HepG2 (cell line): ENCODE data around the gene RPGRIP1. TPM values are rescaled to one million over a fixed set of nuclear protein-coding genes. Genes with fewer than 3 reads are reported as not detected.

Experiments used
- ASH2L ChIP-seq: fragments of 300-600, 200-600 bp; sonication (generic); IDR thresholded peaks from 2 replicates; pipeline ENCODE4 v1.7.0; 2017; ENCODE audit warnings: low read depth, mild to moderate bottlenecking, moderate library complexity, mixed read lengths, low read length; ENCODE audit not compliant: insufficient read length
- CCDC6 ChIP-seq: sonication (generic); formaldehyde crosslinking; IDR thresholded peaks from 2 replicates; pipeline ENCODE4 v1.8.1; 2022; ENCODE audit warnings: mild to moderate bottlenecking, missing genetic modification reagents, moderate library complexity
- CEBPB ChIP-seq: IDR thresholded peaks from 2 replicates; pipeline ENCODE4 v1.6.1; 2011; ENCODE audit warnings: low read depth, low read length, improper control_type of control experiment, borderline replicate concordance
- DZIP1 ChIP-seq: sonication (generic); formaldehyde crosslinking; IDR thresholded peaks from 2 replicates; pipeline ENCODE4 v1.5.0; 2020; ENCODE audit warnings: mild to moderate bottlenecking, missing genetic modification reagents
- HNRNPL ChIP-seq: fragments of 200-400 bp; formaldehyde crosslinking; IDR thresholded peaks from 2 replicates; pipeline ENCODE4 v1.6.1; 2017; ENCODE audit warnings: mild to moderate bottlenecking, low read depth, low read length
- MIER2 ChIP-seq: IDR thresholded peaks from 2 replicates; pipeline ENCODE4 v1.6.1; 2016; ENCODE audit warnings: missing biosample characterization, missing genetic modification reagents
- NBN ChIP-seq: fragments of 450-650 bp; conservative IDR thresholded peaks from 2 replicates; pipeline ENCODE4 v1.6.1; 2017
- NFRKB ChIP-seq: fragments of 450-650 bp; IDR thresholded peaks from 2 replicates; pipeline ENCODE4 v1.6.1; 2017
- POLR2G ChIP-seq: fragments of 200-400 bp; formaldehyde crosslinking; IDR thresholded peaks from 2 replicates; pipeline ENCODE4 v1.6.1; 2018; ENCODE audit warnings: mild to moderate bottlenecking, low read depth, low read length, moderate library complexity
- RBM22 ChIP-seq: fragments of 200-400 bp; formaldehyde crosslinking; optimal IDR thresholded peaks from 2 replicates; pipeline ENCODE3; 2017; ENCODE audit warnings: mild to moderate bottlenecking, low read length, moderate library complexity
- RFXANK ChIP-seq: IDR thresholded peaks from 2 replicates; pipeline ENCODE4 v1.6.1; 2016
- SALL1 ChIP-seq: sonication (generic); formaldehyde crosslinking; IDR thresholded peaks from 2 replicates; pipeline ENCODE4 v1.8.0; 2022; ENCODE audit warnings: mild to moderate bottlenecking, missing genetic modification reagents
- ZBTB7A ChIP-seq: sonication (generic); formaldehyde crosslinking; IDR thresholded peaks from 2 replicates; pipeline ENCODE4 v1.8.0; 2022; ENCODE audit warnings: mild to moderate bottlenecking, missing genetic modification reagents
- ZNF317 ChIP-seq: sonication (generic); formaldehyde crosslinking; IDR thresholded peaks from 2 replicates; pipeline ENCODE4 v1.5.0; 2020; ENCODE audit warnings: mild to moderate bottlenecking, missing genetic modification reagents
- ZNF574 ChIP-seq: sonication (generic); formaldehyde crosslinking; IDR thresholded peaks from 2 replicates; pipeline ENCODE4 v1.4.0; 2020; ENCODE audit warnings: missing genetic modification reagents
- ZNF580 ChIP-seq: IDR thresholded peaks from 2 replicates; pipeline ENCODE4 v1.6.1; 2016; ENCODE audit warnings: low read depth, borderline replicate concordance
- ZNF615 ChIP-seq: sonication (generic); formaldehyde crosslinking; IDR thresholded peaks from 2 replicates; pipeline ENCODE4 v1.5.0; 2020; ENCODE audit warnings: mild to moderate bottlenecking, missing genetic modification reagents, borderline replicate concordance
- polyA plus RNA-seq, 8 experiments: library from polyadenylated mRNA; depleted of rRNA in 3 of 8; stranded (reverse) in 7 of 8; unstranded in 1 of 8; fragments of >200 nt; fragmentation: Illumina TruSeq in 4 of 8; extraction: Trizol in 4 of 8; gene quantifications; 2 replicates each; pipeline versions ENCODE4 v1.2.1 to v1.2.3, GENCODE V29; 2011 to 2016; ENCODE audit warnings: low read depth in 4 of 8, missing spikeins in 1 of 8, mixed read lengths in 1 of 8; ENCODE audit not compliant: insufficient read depth in 1 of 8
- total RNA-seq, 5 experiments: library from RNA; depleted of rRNA; stranded (reverse); fragments of >200 nt; fragmentation: Illumina TruSeq; extraction: Trizol; gene quantifications; 2 replicates each; pipeline ENCODE4 v1.2.3, GENCODE V29; 2016; ENCODE audit warnings: low read depth in 1 of 5
- TF ChIP-seq, protein P1 (sequence below): IDR thresholded peaks from 2 replicates; pipeline ENCODE4 v1.6.1; 2016; ENCODE audit warnings: low read depth, missing genetic modification reagents, missing compliant biosample characterization

RPGRIP1 gene
- total and polyA plus RNA-seq, 2 of the 13 experiments (the other 11 are each of a cell fraction or from before 2014, with no cell fraction given): 0.13 to 1.1 TPM

DNA sequence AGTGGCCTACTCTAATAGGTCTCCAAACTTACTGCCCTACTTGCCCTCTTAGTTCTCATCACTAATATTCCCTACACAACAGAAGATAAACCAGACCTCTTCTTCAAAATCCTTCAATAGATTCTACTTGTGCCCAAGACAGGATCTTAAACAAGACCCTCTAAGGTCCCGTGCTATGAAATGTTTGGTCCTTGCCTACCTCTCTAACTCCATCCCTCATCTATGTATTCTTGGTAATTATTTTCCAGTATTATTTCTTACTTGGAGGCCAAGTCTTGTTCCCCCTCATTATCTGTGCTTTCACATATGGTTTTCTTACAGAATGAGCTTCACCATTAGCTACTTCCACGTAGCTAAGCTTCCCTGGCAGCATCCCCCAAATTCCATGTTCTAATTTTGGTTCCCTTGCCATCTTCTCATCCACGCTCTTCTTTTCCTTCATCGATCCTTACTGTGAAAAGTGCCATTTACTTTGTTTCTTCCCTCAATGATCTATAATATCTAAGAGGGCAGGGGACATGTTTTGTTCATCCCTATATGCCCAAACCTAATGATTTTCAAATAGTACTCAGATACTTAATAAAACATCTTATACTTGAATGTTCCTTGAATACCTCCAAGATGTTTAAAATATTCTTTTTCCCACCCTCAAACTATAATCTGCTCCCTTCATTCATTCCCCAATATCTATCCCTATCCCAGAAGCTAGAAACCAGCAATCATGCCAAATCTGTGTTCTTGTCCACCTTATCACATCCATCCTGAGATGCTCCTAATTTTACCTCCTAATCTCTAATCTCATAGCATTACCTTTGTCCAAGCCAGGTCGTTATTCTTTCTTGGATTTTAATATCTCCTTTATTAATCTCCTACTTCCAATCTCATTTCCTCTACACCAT, 20.7 kb upstream of the RPGRIP1 start (continued):
- no peak for TF ChIP-seq ZNF574 (CRISPR knock-in tag)
- TF ChIP-seq CEBPB: no peak
- no peak for TF ChIP-seq NFRKB
- no peak for TF ChIP-seq ZBTB7A (CRISPR knock-in tag)
- peak; percentile 61; the same call in 1 of the 2 replicates for TF ChIP-seq POLR2G
- TF ChIP-seq, protein P1, sequence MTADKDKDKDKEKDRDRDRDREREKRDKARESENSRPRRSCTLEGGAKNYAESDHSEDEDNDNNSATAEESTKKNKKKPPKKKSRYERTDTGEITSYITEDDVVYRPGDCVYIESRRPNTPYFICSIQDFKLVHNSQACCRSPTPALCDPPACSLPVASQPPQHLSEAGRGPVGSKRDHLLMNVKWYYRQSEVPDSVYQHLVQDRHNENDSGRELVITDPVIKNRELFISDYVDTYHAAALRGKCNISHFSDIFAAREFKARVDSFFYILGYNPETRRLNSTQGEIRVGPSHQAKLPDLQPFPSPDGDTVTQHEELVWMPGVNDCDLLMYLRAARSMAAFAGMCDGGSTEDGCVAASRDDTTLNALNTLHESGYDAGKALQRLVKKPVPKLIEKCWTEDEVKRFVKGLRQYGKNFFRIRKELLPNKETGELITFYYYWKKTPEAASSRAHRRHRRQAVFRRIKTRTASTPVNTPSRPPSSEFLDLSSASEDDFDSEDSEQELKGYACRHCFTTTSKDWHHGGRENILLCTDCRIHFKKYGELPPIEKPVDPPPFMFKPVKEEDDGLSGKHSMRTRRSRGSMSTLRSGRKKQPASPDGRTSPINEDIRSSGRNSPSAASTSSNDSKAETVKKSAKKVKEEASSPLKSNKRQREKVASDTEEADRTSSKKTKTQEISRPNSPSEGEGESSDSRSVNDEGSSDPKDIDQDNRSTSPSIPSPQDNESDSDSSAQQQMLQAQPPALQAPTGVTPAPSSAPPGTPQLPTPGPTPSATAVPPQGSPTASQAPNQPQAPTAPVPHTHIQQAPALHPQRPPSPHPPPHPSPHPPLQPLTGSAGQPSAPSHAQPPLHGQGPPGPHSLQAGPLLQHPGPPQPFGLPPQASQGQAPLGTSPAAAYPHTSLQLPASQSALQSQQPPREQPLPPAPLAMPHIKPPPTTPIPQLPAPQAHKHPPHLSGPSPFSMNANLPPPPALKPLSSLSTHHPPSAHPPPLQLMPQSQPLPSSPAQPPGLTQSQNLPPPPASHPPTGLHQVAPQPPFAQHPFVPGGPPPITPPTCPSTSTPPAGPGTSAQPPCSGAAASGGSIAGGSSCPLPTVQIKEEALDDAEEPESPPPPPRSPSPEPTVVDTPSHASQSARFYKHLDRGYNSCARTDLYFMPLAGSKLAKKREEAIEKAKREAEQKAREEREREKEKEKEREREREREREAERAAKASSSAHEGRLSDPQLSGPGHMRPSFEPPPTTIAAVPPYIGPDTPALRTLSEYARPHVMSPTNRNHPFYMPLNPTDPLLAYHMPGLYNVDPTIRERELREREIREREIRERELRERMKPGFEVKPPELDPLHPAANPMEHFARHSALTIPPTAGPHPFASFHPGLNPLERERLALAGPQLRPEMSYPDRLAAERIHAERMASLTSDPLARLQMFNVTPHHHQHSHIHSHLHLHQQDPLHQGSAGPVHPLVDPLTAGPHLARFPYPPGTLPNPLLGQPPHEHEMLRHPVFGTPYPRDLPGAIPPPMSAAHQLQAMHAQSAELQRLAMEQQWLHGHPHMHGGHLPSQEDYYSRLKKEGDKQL (CRISPR knock-in tag): no peak
- peak; percentile 98 for TF ChIP-seq RBM22
- no peak for TF ChIP-seq ZNF615
- no peak for TF ChIP-seq DZIP1 (CRISPR knock-in tag)
- no peak for TF ChIP-seq ASH2L
- no peak for TF ChIP-seq HNRNPL
- TF ChIP-seq CCDC6 (CRISPR knock-in tag): no peak
- TF ChIP-seq RFXANK (CRISPR knock-in tag): no peak
- no peak for TF ChIP-seq NBN
- TF ChIP-seq ZNF317 (CRISPR knock-in tag): no peak
- TF ChIP-seq SALL1 (CRISPR knock-in tag): no peak
- TF ChIP-seq ZNF580: no peak
- TF ChIP-seq MIER2 (CRISPR knock-in tag): no peak
